Loucy (cell line): Measurements from ENCODE around the gene SLC9A3.

ENCODE experiments used
- CTCF ChIP-seq: fragments of 200-600 bp; sonication (generic); conservative IDR thresholded peaks from 2 replicates; pipeline ENCODE4 v1.5.1; 2014; ENCODE audit warnings: mild to moderate bottlenecking, antibody characterized with exemption, low read length
- EZH2phosphoT487 ChIP-seq: fragments of 200-600 bp; IDR thresholded peaks from 2 replicates; pipeline ENCODE4 v1.6.1; 2018; ENCODE audit warnings: antibody characterized with exemption, mild to moderate bottlenecking, moderate library complexity, borderline replicate concordance

- no peak for TF ChIP-seq CTCF
- no peak for TF ChIP-seq EZH2phosphoT487
These were observed 41.2 kb downstream of the SLC9A3 start for GRCh38 chr5:483011-483410.
